Gastrocnemius medialis (tissue), 4 donors: ENCODE measurements around the gene PRRT1. TPM values are rescaled to one million over a fixed set of nuclear protein-coding genes. Genes with fewer than 3 reads are reported as not detected.
A peak's percentile ranks its signal among the peaks of the same experiment; 100 is the strongest.

ENCODE experiments used
- ATAC-seq, 2 donors: fragments of 150-250 bp; one replicate each; pipeline ENCODE4 v1.9.1; 2016
- DNase-seq, 2 donors: peaks; one replicate each; pipeline ENCODE4 v3.0.0-alpha.2; 2019
- H3K27ac ChIP-seq, 4 donors: fragments of 200-600 bp; sonication (generic); 1 replicate in 1 of 4; 2 replicates in 3 of 4; pipeline ENCODE4 v1.5.1; 2016 to 2018; ENCODE audit warnings: mild to moderate bottlenecking in 2 of 4, moderate library complexity in 1 of 4
- H3K27me3 ChIP-seq, 3 donors: fragments of 200-600 bp; sonication (generic) in 2 of 3; 1 replicate in 1 of 3; 2 replicates in 2 of 3; pipeline versions ENCODE4 v1.5.1 to v1.6.0; 2016 to 2019; ENCODE audit warnings: mild to moderate bottlenecking in 1 of 3, moderate library complexity in 1 of 3
- H3K36me3 ChIP-seq, 2 donors: fragments of 200-600 bp; sonication (generic) in 1 of 2; one replicate each; pipeline ENCODE4 v1.5.1; 2017 to 2018
- H3K4me1 ChIP-seq, 2 donors: fragments of 200-600 bp; sonication (generic) in 1 of 2; one replicate each; pipeline ENCODE4 v1.5.1; 2016 to 2017; ENCODE audit warnings: mild to moderate bottlenecking in 2 of 2
- H3K4me3 ChIP-seq, 4 donors: fragments of 200-600 bp; sonication (generic) in 3 of 4; 1 replicate in 1 of 4; 2 replicates in 3 of 4; pipeline ENCODE4 v1.5.1; 2016 to 2019; ENCODE audit warnings: mild to moderate bottlenecking in 2 of 4
- H3K9me3 ChIP-seq, 3 donors: fragments of 200-600 bp; sonication (generic) in 2 of 3; 1 replicate in 1 of 3; 2 replicates in 2 of 3; pipeline ENCODE4 v1.5.1; 2016 to 2019
- CTCF ChIP-seq, 5 experiments: fragments of 450-650 bp in 3 of 5; fragments of 200-600 bp in 2 of 5; sonication (generic) in 2 of 5; IDR thresholded peaks in 4 of 5; conservative IDR thresholded peaks in 1 of 5; 1 replicate in 4 of 5; 2 replicates in 1 of 5; pipeline ENCODE4 v1.5.1; 2016 to 2019; ENCODE audit warnings: antibody characterized with exemption in 5 of 5, mild to moderate bottlenecking in 3 of 5, moderate library complexity in 3 of 5
- POLR2A ChIP-seq, 2 donors: fragments of 450-650 bp; IDR thresholded peaks; one replicate each; pipeline ENCODE4 v1.6.1; 2017; ENCODE audit warnings: antibody characterized with exemption in 2 of 2, mild to moderate bottlenecking in 2 of 2, moderate library complexity in 2 of 2
- in situ Hi-C, 4 donors: fragments of 200-750 bp; cut with MboI; loops; one replicate each; pipeline versions ENCODE4 v1.15.0 to v1.8.0; 2017; ENCODE audit warnings: low sequenced_read_pairs in 4 of 4
- intact Hi-C: fragments of 100-400 bp; cut with DNase I; formaldehyde crosslinking; loops from one replicate; pipeline ENCODE4 v1.15.1; 2023; ENCODE audit warnings: low total_unique reads
- total RNA-seq, 4 donors: library from RNA; depleted of rRNA; stranded (reverse); fragments of >200 nt; gene quantifications; one replicate each; pipeline versions ENCODE4 v1.1.0 to v1.2.3, GENCODE V29; 2016

Gene PRRT1
- total RNA-seq, 4 donors from 2014 or later: 0.49 TPM; not detected in 3

- intact Hi-C loops (no loop called here), in situ Hi-C loops (no loop called here)
- no peak for DNase-seq
- Histone ChIP-seq H3K4me1 (peaks cover 25 to 29% of the 10 kb centered on the region in 2 donors), H3K4me3 (no peak overlapping the region), H3K27ac (no peak overlapping the region), H3K27me3 (no peaks in the 10 kb centered on the region), H3K9me3 (no peaks in the 10 kb centered on the region), H3K36me3 (peaks cover 0 to 29% of the 10 kb centered on the region in 2 donors)
- TF ChIP-seq POLR2A (IDR thresholded peaks at IDR 0.05) (no peak), CTCF (IDR thresholded peaks at IDR 0.05 in 4 of 5, conservative IDR thresholded peaks at IDR 0.05 in 1 of 5) (no peak)
- no peak for ATAC-seq
These were observed 5.2 kb upstream of the PRRT1 start for GRCh38 chr6:32156891-32157290.

- Histone ChIP-seq H3K36me3 (peaks cover 0 to 29% of the 10 kb centered on the region in 2 donors), H3K9me3 (no peaks in the 10 kb centered on the region), H3K27me3 (peaks cover under 1 to 11% (median 4%) of the 10 kb centered on the region in 3 donors), H3K4me1 (peaks cover 25 to 29% of the 10 kb centered on the region in 2 donors), H3K4me3 (peak overlapping the region; percentile 77 to 97 (median 84)), H3K27ac (peak overlapping the region; percentile 77 to 93 (median 87))
- no peak for TF ChIP-seq POLR2A (IDR thresholded peaks at IDR 0.05)
- TF ChIP-seq CTCF (IDR thresholded peaks at IDR 0.05 in 4 of 5, conservative IDR thresholded peaks at IDR 0.05 in 1 of 5): peak; percentile 31 to 72 (median 67)
- intact Hi-C loops (loop anchor here (1.0 to 2.0 kb wide), 3 partner anchors 23 to 40 kb away; no protein-coding TSS in a partner anchor), in situ Hi-C loops (no loop called here)
- DNase-seq (peak; percentile 65 to 77), ATAC-seq (peak; percentile 82 to 85)
These were observed 2.9 kb upstream of the PRRT1 start for GRCh38 chr6:32154514-32155161.

- Histone ChIP-seq H3K9me3 (no peaks in the 10 kb centered on the region), H3K27me3 (peaks cover 7 to 19% (median 8%) of the 10 kb centered on the region in 3 donors), H3K4me3 (peak within 1 kb of the TSS; percentile 77 to 97 (median 84)), H3K4me1 (peaks cover 25 to 29% of the 10 kb centered on the region in 2 donors), H3K36me3 (peaks cover 0 to 29% of the 10 kb centered on the region in 2 donors), H3K27ac (peak within 1 kb of the TSS; percentile 77 to 93 (median 87))
- in situ Hi-C loops (no loop called here), intact Hi-C loops (loop anchor here (1.0 to 2.0 kb wide), 4 partner anchors 23 to 41 kb away; partner anchors contain the start of gene FKBPL)
- ATAC-seq (peak; percentile 85 to 86), DNase-seq (peak; percentile 80 to 85)
- TF ChIP-seq CTCF (IDR thresholded peaks at IDR 0.05 in 4 of 5, conservative IDR thresholded peaks at IDR 0.05 in 1 of 5) (peak in 2 of 5 experiments; percentile 14 to 15), POLR2A (IDR thresholded peaks at IDR 0.05) (peak; percentile 23 to 38)
These were observed 2.1 kb upstream of the PRRT1 start, which contains the start of gene PPT2 for GRCh38 chr6:32153564-32154513. PPT2 (plus strand) TSS chr6:32154141; CDS start chr6:32154595, 454 bp downstream.

GRCh38 chr6:32152769-32153563 lies 1.2 kb upstream of the PRRT1 start:
- intact Hi-C loops: loop anchor here (2.0 kb wide), 1 partner anchor 22 kb away; the partner anchor contains the start of gene FKBPL

More at GRCh38 chr6:32152769-32153563, 1.2 kb upstream of the PRRT1 start:
- ATAC-seq (no peak), DNase-seq (no peak)
- peaks cover 25 to 29% of the 10 kb centered on the region in 2 donors for H3K4me1 ChIP-seq
- H3K27me3 ChIP-seq: peaks cover 15 to 27% (median 17%) of the 10 kb centered on the region in 3 donors
- H3K36me3 ChIP-seq: peaks cover 0 to 21% of the 10 kb centered on the region in 2 donors
- no peaks in the 10 kb centered on the region for H3K9me3 ChIP-seq
- H3K27ac ChIP-seq: peak overlapping the region; percentile 77 to 93 (median 87)
- in situ Hi-C loops: no loop called here
- H3K4me3 ChIP-seq: peak overlapping the region; percentile 77 to 97 (median 84)
- TF ChIP-seq CTCF (IDR thresholded peaks at IDR 0.05 in 4 of 5, conservative IDR thresholded peaks at IDR 0.05 in 1 of 5) (no peak), POLR2A (IDR thresholded peaks at IDR 0.05) (no peak)
